ENCODE data around the gene NDUFAF2.

Gene NDUFAF2

GRCh38 chr5:61202213-61202612 lies 257.2 kb downstream of the NDUFAF2 start:
- no peak overlapping the region for H3K4me3 Mint-ChIP-seq
- DNase-seq (ENCODE audit: low spot score in 2 of 2) = no peak
- H3K36me3 Mint-ChIP-seq = peaks cover 5% of the 10 kb centered on the region
- H3K9me3 Mint-ChIP-seq = peaks cover 9% of the 10 kb centered on the region
- ATAC-seq (ENCODE audit: low read depth) = no peak
- peaks cover 21% of the 10 kb centered on the region for H3K27me3 Mint-ChIP-seq
- H3K27ac Mint-ChIP-seq = no peak overlapping the region
- H3K4me1 Mint-ChIP-seq = no peaks in the 10 kb centered on the region

Data from memory B cell (primary cell).